Measurements from ENCODE around the gene MUC20. TPM values are rescaled to one million over a fixed set of nuclear protein-coding genes. Genes with fewer than 3 reads are reported as not detected.

MUC20 gene
- polyA plus RNA-seq, 1 donor from 2014 or later: 3.0 TPM

DNA sequence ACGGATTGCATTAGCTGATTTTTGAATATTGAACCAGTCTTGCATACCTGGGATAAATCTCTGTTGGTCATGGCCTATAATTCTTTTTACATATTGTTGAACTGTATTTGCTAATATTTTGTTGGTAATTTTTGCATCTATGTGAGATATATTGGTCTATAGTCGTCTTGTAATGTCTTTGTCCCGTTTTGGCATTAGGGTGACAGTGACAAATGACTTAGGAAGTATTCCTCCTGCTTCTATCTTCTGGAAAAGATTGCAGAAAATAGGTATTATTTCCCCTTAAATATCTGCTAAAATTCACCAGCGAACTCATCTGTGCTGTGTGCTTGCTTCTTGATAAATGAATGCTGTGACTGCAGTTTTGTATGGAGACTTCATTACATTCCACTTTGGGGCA is 23.7 kb downstream of the MUC20 start:
- no peak overlapping the region for H3K27ac ChIP-seq (ENCODE audit: low read length)
- no peaks in the 10 kb centered on the region for H3F3A ChIP-seq (ENCODE audit: insufficient read depth, low read length, poor library complexity, severe bottlenecking)
- no peaks in the 10 kb centered on the region for H3K9me2 ChIP-seq (ENCODE audit: insufficient read depth, low read length)
- no peaks in the 10 kb centered on the region for H3K9me3 ChIP-seq (ENCODE audit: low read length)
- H4K20me1 ChIP-seq (ENCODE audit: insufficient read depth): no peaks in the 10 kb centered on the region
- no peaks in the 10 kb centered on the region for H3K36me3 ChIP-seq (ENCODE audit: insufficient read depth, low read length)
- H3K79me2 ChIP-seq (replicated peaks; ENCODE audit: insufficient read depth, low read length): no peaks in the 10 kb centered on the region
- H2AFZ ChIP-seq (ENCODE audit: low read depth, low read length): no peak overlapping the region
- TF ChIP-seq POLR2AphosphoS5 (IDR thresholded peaks at IDR 0.05): no peak
- no peak for TF ChIP-seq TAF1 (IDR thresholded peaks at IDR 0.05; ENCODE audit: low read depth)
- no peak for TF ChIP-seq MXI1 (conservative IDR thresholded peaks at IDR 0.05; ENCODE audit: poor library complexity, severe bottlenecking)
- TF ChIP-seq, protein P1, sequence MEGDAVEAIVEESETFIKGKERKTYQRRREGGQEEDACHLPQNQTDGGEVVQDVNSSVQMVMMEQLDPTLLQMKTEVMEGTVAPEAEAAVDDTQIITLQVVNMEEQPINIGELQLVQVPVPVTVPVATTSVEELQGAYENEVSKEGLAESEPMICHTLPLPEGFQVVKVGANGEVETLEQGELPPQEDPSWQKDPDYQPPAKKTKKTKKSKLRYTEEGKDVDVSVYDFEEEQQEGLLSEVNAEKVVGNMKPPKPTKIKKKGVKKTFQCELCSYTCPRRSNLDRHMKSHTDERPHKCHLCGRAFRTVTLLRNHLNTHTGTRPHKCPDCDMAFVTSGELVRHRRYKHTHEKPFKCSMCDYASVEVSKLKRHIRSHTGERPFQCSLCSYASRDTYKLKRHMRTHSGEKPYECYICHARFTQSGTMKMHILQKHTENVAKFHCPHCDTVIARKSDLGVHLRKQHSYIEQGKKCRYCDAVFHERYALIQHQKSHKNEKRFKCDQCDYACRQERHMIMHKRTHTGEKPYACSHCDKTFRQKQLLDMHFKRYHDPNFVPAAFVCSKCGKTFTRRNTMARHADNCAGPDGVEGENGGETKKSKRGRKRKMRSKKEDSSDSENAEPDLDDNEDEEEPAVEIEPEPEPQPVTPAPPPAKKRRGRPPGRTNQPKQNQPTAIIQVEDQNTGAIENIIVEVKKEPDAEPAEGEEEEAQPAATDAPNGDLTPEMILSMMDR (IDR thresholded peaks at IDR 0.05; ENCODE audit: poor library complexity, severe bottlenecking): no peak
- TF ChIP-seq EP300 (conservative IDR thresholded peaks at IDR 0.05; ENCODE audit: poor library complexity, severe bottlenecking): no peak
- no peak for TF ChIP-seq SMC3 (conservative IDR thresholded peaks at IDR 0.05; ENCODE audit: poor library complexity)
- TF ChIP-seq, protein P2, sequence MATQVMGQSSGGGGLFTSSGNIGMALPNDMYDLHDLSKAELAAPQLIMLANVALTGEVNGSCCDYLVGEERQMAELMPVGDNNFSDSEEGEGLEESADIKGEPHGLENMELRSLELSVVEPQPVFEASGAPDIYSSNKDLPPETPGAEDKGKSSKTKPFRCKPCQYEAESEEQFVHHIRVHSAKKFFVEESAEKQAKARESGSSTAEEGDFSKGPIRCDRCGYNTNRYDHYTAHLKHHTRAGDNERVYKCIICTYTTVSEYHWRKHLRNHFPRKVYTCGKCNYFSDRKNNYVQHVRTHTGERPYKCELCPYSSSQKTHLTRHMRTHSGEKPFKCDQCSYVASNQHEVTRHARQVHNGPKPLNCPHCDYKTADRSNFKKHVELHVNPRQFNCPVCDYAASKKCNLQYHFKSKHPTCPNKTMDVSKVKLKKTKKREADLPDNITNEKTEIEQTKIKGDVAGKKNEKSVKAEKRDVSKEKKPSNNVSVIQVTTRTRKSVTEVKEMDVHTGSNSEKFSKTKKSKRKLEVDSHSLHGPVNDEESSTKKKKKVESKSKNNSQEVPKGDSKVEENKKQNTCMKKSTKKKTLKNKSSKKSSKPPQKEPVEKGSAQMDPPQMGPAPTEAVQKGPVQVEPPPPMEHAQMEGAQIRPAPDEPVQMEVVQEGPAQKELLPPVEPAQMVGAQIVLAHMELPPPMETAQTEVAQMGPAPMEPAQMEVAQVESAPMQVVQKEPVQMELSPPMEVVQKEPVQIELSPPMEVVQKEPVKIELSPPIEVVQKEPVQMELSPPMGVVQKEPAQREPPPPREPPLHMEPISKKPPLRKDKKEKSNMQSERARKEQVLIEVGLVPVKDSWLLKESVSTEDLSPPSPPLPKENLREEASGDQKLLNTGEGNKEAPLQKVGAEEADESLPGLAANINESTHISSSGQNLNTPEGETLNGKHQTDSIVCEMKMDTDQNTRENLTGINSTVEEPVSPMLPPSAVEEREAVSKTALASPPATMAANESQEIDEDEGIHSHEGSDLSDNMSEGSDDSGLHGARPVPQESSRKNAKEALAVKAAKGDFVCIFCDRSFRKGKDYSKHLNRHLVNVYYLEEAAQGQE (IDR thresholded peaks at IDR 0.05; ENCODE audit: borderline replicate concordance): no peak
- no peaks in the 10 kb centered on the region for H3K27me3 ChIP-seq (ENCODE audit: insufficient read depth, low read depth, low read length)
- H3K4me2 ChIP-seq (ENCODE audit: low read length): no peak overlapping the region
- H3K4me3 ChIP-seq (ENCODE audit: low read length): no peak overlapping the region
- no peak overlapping the region for H3K9ac ChIP-seq (ENCODE audit: low read length)

DNA sequence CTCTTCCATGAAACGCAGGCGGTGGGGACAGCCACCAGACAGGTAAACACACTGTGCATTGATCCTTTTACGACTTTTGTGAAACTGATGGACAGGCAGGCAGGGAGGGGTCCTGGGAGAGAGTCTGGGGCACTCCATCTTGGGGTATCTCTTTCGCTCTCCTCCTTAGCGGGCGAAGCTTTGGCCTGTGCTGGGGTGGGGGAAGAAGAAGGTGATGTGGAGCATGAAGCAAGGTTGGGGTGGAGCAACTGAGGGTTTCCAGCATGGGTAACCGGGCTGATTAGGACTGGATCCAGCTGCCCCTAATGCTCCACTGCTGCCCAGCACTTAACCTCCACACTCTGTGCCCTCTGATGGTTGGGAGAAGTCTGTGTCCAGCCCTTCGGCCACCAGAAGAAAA is 25.6 kb downstream of the MUC20 start:
- Histone ChIP-seq H4K20me1 (ENCODE audit: insufficient read depth) (no peaks in the 10 kb centered on the region), H3K79me2 (replicated peaks; ENCODE audit: insufficient read depth, low read length) (no peaks in the 10 kb centered on the region), H2AFZ (ENCODE audit: low read depth, low read length) (no peak overlapping the region), H3K9me3 (ENCODE audit: low read length) (no peaks in the 10 kb centered on the region), H3F3A (ENCODE audit: insufficient read depth, low read length, poor library complexity, severe bottlenecking) (no peaks in the 10 kb centered on the region), H3K9me2 (ENCODE audit: insufficient read depth, low read length) (no peaks in the 10 kb centered on the region), H3K27ac (ENCODE audit: low read length) (no peak overlapping the region), H3K4me2 (ENCODE audit: low read length) (no peak overlapping the region), H3K9ac (ENCODE audit: low read length) (no peak overlapping the region), H3K4me3 (ENCODE audit: low read length) (no peak overlapping the region), H3K27me3 (ENCODE audit: insufficient read depth, low read depth, low read length) (no peaks in the 10 kb centered on the region), H3K36me3 (ENCODE audit: insufficient read depth, low read length) (no peaks in the 10 kb centered on the region)
- TF ChIP-seq TAF1 (IDR thresholded peaks at IDR 0.05; ENCODE audit: low read depth) (no peak), RAD21 (conservative IDR thresholded peaks at IDR 0.05) (no peak), MXI1 (conservative IDR thresholded peaks at IDR 0.05; ENCODE audit: poor library complexity, severe bottlenecking) (no peak), EZH2 (IDR thresholded peaks at IDR 0.05; ENCODE audit: borderline replicate concordance, insufficient read depth, low read length, poor library complexity, severe bottlenecking) (no peak), EP300 (conservative IDR thresholded peaks at IDR 0.05; ENCODE audit: poor library complexity, severe bottlenecking) (no peak)
- TF ChIP-seq, protein P1 (IDR thresholded peaks at IDR 0.05; ENCODE audit: poor library complexity, severe bottlenecking): no peak
